Neural progenitor cell (in vitro differentiated cells): ENCODE data around the gene LYRM7.

ENCODE experiments used
- CTCF ChIP-seq: fragments of 200-600 bp; sonication (generic); IDR thresholded peaks from 2 replicates; pipeline ENCODE4 v1.5.1; 2017; ENCODE audit warnings: antibody characterized with exemption, mild to moderate bottlenecking
- EZH2 ChIP-seq: fragments of 200-600 bp; sonication (generic); IDR thresholded peaks from 2 replicates; pipeline ENCODE4 v1.6.1; 2017; ENCODE audit warnings: antibody characterized with exemption, mild to moderate bottlenecking, moderate library complexity
- EZH2phosphoT487 ChIP-seq: fragments of 200-600 bp; sonication (generic); IDR thresholded peaks from 2 replicates; pipeline ENCODE4 v1.6.1; 2017; ENCODE audit warnings: antibody characterized with exemption

GRCh38 chr5:131245312-131245711 lies 74.6 kb downstream of the LYRM7 start:
- TF ChIP-seq CTCF (no peak), EZH2 (no peak), EZH2phosphoT487 (no peak)
